HG02870 (cell line): ENCODE data around the gene RC3H2.
"Not testable (repeated sequence)": the region's sequence is repeated elsewhere in the genome, so short reads cannot be mapped to it uniquely, and the experiment has no call there.

Source experiments
- ATAC-seq: cut with Tn5 transposase; IDR thresholded peaks from one replicate; pipeline ENCODE4 v1.9.1; 2021; ENCODE audit warnings: mild to moderate bottlenecking, moderate library complexity; ENCODE audit not compliant: unreplicated experiment

RC3H2 gene

DNA sequence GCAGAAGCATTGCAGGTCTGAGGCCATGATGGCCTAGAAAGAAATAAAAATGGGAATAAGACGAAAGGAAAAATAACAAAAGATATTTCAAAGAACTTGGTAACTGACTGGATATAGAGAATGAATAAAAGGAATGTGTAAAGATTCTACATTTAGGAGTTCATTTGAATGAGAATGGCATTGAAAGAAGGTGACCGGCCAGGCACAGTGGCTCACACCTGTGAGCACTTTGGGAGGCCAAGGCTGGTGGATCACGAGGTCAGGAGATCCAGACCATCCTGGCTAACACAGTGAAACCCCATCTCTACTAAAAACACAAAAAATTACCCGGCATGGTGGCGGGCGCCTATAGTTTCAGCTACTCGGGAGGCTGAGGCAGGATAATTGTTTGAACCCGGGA lies 17.6 kb upstream of the RC3H2 start:
- no peak for ATAC-seq

DNA sequence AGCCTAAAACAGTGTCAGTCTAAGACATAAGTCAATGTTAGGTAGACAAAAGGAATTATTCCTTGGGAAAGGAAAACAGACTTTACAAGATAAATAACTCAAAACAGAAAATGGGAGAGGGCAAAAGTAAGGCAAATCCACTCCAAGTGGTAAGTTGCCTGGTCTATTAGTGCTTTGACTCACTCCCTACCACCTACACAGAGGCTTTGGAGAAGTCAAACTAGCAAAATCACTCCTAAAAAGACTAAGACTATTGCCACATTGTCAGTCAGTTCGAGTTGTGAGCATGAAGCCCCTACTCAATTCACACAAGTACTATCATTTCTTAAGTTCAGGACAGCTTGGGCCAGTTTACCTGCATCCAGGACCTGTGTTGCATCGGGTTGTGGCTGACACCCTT lies 13.2 kb upstream of the RC3H2 start:
- ATAC-seq = no peak

DNA sequence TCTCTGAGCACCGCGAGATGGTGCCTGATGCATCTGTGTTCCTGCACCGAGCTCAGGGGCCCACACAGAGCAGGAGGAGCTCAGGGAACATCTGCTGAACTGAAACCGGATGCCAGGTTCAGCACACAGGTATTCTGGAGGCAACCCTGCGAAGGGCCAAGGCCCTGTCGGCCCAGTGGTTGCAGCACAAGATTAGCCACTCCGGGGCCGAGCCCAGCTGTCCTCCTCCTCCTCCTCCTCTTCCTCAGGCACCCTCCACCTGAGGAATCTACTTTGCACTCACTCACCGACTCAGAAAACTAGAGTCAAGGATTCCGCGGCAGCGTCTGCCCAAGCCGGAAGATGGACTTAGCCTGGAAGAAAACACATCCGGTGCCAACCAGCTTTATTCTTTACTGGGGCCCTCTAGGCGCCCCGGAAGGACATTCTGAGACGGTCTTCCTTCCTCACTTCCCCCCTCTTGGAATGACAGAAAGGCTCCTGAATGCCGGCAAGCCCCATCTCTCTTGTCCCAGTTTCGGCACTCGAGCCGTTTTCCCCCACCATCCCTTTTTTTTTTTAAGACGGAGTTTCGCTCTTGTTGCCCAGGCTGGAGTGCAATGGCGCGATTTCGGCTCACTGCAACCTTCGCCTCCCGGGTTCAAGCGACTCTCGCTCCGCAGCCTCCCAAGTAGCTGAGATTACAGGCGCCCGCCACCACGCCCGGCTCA lies 8.0 kb upstream of the RC3H2 start, which contains the start of gene ZBTB6:
ZBTB6 (minus strand) TSS at position 360 of the 710 bp plus-strand sequence. CDS start 1,251 bp downstream, outside the sequence.
- peak; percentile 96 for ATAC-seq

DNA sequence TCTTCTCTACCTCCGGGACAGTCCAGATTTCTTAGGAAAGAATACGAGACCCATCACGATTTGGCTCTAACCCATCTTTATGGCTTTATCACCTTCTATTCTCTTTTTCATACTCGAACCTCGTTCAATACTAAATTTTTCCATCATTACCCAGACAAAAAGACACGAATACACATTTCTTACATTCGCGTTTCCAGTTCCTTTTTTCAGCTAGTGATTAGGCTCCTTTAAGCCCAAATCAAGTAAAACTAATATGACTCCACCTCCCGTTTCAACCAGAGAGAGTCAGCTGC lies 7.5 kb upstream of the RC3H2 start:
- no peak for ATAC-seq

DNA sequence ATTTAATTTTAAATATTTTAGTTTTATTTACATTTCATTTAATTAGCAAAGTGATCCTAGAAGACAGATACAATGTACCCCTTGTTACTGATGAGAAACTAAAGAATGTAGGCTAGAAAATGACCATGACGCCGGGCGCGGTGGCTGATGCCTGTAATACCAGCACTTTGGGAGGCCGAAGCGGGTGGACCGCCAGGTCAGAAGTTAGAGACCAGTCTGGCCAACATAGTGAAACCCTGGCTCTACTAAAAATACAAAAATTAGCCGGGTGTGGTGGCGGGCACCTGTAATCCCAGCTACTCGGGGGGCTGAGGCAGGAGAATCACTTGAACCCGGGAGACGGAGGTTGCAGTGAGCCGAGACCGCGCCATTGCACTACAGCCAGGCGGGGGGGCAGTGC lies 963 bp upstream of the RC3H2 start:
- not testable (repeated sequence) for ATAC-seq

DNA sequence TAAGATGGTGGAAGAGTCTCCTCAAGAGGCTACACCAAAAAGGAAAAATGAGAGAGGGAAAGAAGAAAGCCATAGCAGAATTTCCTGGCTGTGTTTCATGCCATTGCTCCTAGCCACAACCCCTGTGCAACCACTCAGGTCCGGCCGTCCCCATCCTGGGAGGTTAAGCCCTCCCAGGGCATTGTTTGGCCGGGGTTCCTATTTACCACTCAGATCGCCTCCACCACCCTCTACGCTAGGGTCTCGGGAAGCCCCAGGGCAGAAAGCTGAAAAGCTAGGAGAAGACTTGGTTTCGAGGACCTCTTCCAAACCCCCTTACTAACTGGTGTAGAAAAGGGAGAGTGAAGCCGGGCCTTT lies 715 bp downstream of the RC3H2 start:
- ATAC-seq = peak; percentile 18

DNA sequence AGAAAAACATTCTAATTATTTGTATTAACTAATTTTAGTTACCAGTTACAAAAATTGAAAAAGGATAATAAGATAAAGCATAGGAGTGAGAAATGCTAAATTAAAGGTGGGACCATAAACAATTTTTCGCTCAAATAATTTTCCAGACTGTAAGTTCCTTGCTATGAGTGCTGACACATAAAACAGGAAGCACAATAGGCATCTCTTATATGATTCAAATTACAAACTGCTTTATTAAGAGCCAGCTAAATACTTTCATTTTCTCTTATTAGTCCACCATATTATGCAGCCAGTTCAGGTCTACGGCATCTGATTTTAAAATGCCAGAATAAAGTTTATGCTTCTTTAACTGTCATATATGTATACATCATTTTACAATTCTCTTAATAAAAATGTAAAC lies 4.4 kb downstream of the RC3H2 start:
- no peak for ATAC-seq

DNA sequence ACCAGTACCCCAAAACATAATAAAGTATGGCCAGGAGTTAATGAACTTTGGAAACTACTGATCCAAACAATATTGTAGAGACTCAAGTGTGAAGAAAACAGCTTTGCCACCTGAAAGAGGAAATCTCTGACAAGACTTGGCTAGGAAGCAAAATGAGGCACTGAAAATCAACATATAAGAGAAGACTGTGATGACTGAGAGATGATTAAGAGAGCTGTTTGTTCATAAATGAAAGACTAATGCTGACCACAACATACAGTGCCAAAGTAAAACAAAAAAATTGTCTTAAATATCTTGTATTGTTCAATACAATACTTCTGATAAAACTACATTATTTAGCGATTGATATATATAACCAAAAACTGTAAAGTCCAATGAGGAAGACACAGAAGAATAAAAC lies 7.2 kb downstream of the RC3H2 start:
- no peak for ATAC-seq

DNA sequence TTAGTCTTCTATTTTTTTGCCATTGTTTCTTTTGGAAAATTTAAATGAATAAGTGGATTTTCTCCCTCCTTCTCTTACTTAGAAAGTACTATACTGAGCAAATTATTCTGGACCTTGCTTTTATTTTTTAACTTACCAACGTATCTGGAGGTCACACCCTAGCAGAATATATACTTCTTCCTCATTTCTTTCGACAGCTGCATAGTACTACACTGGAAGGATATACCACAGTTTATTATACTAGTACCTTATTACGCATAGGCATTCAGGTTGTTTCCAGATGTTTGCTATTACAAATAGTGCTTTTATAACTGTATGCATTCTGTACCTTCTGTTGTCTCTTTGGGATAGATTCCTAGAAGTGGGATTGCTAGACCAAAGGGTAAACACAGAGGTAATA lies 16.7 kb downstream of the RC3H2 start:
- ATAC-seq = no peak

DNA sequence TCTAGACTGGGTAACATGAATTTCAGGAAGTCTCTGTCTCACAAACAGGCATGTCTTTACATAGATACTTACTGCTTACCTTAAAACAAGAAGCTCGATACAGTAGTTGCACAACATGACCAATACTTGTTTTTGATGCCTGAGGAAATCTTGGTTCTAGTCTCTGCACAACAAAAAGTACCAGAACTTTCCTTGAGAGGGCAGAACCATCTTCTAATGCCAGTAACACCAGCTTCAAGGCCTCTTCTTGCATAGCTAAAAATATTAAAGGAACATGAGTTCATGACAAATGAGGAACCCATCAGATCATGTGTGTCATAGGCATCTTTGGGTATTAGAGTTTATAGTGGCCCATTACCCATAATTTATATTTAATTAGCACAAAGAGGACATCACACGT lies 22.0 kb downstream of the RC3H2 start:
- ATAC-seq = no peak

DNA sequence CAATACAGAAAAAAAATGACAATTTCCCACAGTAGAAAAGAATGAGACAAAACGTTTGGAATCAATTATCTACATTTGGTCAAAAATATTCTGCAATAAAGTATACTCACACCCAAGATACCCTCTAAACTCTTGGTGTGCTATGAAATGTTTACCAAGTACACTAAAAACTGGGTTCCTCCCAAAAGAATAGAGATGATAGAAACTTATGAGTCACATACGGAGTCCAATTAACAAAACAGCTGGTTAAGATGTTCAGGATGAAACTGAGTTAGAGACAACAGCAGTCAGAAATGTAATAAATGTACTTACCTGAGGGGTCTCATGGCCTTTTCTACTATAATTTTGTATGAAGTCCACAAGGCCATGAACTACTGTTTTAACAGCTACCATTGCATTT lies 25.7 kb downstream of the RC3H2 start:
- ATAC-seq = no peak

DNA sequence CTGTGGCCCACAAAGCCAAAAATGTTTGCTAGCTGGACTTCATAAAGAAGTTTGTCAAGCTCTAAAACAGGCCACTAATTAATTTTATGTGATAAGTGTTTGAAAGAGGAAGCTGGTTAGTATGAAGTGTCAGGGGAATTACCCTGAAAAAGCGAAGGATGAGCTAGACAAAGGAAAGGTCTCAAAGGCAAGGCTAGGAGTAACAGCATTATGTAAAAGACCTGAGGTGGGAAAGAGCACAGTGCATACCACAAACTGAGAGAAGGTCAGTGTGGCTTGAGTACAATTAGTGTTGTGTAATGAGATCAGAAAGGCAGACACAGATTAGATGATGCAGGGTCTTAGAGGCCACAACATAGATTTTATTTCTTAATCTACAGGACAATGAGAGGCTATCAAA lies 29.6 kb downstream of the RC3H2 start:
- ATAC-seq = no peak

DNA sequence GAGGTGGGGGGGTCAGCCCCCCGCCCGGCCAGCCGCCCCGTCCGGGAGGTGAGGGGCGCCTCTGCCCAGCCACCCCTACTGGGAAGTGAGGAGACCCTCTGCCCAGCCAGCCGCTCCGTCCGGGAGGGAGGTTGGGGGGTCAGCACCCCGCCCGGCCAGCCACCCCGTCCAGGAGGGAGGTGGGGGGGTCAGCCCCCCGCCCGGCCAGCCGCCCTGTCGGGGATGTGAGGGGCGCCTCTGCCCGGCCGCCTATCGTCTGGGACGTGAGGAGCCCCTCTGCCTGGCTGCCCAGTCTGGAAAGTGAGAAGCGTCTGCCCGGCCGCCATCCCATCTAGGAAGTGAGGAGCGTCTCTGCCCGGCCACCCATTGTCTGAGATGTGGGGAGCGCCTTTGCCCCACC lies 37.9 kb downstream of the RC3H2 start:
- ATAC-seq = not testable (repeated sequence)

DNA sequence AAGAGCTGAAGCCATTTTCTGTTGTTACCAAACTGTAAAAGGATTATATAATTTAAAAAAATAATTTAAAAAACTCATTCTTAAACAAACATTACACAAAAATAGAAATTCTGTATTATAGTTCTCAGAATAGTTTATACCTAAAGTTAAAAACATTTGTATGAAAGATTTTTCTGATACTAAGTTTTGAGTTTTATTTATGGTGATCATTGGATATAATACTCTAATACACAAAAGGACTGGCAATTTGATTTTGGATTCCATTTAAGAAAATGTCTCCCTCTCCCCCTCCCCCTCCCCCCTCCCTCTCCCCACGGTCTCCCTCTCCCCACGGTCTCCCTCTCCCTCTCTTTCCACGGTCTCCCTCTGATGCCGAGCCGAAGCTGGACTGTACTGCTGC lies 39.1 kb downstream of the RC3H2 start:
- ATAC-seq = no peak

DNA sequence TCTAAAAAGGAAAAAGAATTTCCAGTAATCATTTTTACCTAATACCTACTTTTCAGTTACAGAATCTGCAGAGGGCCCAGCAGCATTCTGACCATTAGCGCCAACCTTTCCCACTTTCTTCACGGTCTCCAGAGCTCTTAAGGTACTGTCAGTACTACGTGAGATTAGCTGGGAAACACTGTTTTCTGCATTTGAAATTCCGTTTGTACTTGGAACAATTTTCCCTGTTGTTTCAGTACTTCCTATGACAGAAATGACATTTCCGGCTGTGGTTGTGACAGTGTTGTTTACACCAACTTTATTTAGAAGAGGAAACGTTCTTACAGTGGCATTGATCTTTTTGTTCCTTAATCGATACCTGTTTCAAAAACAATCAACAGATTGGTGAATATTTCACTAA lies 39.9 kb downstream of the RC3H2 start:
- no peak for ATAC-seq

DNA sequence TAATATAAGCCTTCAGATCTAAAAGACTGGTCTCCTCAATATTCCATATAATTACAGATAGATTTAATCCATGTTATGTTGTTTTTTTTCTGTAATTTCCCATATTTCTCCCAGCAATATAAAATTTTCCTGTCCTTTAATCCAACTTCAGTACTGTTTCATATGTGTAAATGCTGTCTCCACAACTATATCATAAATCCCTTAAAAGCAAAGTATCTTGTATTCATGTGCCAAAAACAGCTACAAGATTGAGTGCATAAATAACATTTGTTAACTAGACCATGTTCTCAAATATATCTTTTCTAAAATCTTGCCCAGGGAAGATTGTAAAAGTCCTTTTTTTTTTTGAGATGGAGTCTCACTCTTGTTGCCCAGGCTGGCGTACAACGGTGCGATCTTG lies 41.8 kb downstream of the RC3H2 start:
- no peak for ATAC-seq

DNA sequence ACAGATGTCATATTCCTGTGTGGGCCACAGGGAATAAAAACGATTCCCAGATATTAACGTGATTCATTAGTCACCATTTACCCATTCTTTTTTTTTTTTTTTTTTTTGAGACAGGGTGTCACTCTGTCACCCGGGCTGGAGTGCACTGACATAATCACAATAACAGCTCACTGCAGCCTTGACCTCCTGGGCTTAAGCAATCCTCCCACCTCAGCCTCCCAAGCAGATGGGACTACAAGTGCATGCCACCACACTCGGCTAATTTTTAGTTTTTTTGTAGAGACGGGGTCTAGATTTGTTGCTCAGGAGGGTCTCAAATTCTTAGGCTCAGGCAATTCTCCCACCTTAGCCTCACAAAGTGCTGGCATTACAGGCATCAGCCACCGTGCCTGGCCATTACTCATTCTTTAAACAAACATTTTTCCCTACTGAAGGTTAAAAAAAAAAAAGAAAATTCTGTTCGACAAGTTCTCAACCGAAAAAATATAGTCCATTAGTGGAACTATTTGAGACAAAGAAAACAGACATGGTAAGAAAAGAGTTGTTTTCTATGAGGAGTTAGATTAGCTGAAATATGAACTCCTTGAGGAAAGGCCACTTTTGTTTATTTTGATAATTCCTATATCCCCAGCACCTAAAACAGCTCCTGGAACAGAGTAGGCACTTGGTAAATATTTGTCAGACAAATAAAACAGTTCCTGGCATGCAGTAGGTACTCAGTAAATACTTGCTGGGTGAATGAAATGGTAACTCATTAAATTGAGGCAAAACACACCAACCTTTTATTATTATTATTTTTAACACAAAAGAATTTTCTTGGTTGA lies 44.6 kb downstream of the RC3H2 start:
- no peak for ATAC-seq

DNA sequence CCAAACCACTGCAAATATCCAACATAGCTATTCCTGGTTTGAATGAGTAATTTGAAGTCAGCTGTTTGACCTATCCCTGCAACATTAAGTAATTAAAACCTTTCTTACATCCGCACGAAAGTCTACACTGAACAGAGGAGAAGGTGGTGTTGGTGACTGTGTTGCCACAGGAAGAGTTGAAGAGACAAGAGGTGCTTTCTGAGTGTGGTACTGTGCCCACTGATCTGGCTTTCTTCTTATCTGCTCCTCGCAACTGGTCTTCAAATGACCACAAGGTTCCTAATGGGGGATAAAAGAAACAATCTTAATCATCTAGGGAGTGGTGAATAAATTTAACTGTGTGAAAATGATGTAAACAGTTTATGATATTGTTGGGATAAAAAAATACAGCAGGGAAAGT lies 47.3 kb downstream of the RC3H2 start:
- ATAC-seq = no peak

DNA sequence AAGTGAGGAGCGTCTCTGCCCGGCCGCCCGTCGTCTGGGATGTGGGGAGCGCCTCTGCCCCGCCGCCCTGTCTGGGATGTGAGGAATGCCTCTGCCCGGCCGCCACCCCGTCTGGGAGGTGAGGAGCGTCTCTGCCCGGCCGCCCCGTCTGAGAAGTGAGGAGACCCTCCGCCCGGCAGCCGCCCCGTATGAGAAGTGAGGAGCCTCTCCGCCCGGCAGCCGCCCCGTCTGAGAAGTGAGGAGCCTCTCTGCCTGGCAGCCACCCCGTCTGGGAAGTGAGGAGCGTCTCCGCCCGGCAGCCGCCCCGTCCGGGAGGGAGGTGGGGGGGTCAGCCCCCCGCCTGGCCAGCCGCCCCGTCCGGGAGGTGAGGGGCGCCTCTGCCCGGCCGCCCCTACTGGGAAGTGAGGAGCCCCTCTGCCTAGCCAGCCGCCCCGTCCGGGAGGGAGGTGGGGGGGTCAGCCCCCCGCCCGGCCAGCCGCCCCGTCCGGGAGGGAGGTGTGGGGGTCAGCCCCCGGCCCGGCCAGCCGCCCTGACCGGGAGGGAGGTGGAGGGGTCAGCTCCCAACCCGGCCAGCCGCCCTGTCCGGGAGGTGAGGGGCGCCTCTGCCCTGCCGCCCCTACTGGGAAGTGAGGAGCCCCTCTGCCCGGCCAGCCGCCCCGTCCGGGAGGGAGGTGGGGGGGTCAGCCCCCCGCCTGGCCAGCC lies 52.9 kb downstream of the RC3H2 start:
- not testable (repeated sequence) for ATAC-seq

DNA sequence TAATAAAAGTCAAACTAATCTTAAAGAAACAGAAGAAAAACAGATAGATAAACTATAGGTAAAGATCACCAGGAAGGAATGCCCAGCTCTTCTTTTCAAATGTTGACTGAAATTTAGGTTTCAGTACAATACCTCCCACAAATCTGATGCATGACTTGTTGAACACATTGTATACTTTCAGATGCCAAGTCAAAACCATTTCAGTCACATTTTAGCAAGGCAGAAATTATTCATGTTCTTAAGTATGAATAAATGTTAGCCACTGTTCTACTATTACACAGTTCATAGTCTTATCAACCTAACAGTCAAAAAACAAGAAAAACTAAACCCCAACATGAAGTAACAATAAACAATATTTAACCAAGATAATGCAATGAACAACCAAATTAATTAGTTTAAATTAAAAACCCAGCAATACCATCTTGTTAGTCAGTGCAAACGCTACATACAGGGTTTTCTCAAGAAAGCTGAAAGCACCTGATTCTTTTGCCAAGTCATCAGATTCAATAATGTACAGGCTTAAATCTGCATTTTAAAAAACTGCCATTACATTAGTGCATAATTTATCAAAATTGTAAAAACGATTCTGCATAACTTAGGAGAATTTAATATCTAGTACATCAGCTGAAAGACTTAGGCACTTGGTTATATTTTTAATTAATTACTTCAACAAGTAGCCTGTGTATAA lies 56.8 kb downstream of the RC3H2 start:
- no peak for ATAC-seq

DNA sequence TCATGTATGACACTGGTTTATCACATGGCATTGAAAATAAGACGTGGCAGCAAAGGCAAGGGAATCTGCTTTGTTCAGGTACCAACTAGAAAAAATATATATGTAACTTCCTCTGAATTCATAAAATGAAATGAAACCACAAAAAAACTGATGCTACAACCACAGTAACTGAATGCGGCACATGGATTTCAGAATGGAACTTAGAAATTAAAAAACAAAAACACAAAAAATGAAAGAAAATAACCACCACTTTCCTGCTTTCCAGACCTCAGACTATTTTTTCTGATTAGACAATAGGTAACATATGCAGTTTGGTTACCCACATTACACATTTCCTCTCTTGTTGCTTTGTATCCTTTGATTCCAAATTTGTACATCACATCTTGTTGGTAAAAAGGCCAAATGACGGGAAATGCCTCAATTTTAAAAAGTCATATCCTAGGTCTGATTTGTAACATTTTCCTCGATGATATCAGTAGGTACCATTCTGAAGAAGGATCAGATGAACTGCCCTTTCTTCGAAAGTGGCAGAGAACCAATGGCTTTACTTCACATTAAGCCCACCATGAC lies 58.7 kb downstream of the RC3H2 start:
- no peak for ATAC-seq
